Spleen (tissue), 7 donors: ENCODE measurements around the gene PLXNB2.
"Not testable (repeated sequence)": the region's sequence is repeated elsewhere in the genome, so short reads cannot be mapped to it uniquely, and the experiment has no call there.

Experiments
- POLR2A ChIP-seq, 3 donors: fragments of 450-650 bp; IDR thresholded peaks; one replicate each; pipeline ENCODE4 v1.5.1; 2017; ENCODE audit warnings: antibody characterized with exemption in 3 of 3, mild to moderate bottlenecking in 1 of 3
- POLR2AphosphoS5 ChIP-seq, 3 donors: sonication (generic); formaldehyde crosslinking; IDR thresholded peaks; one replicate each; pipeline ENCODE4 v1.5.1; 2017; ENCODE audit warnings: antibody characterized with exemption in 3 of 3
- TF ChIP-seq, protein P1 (sequence below), 11 experiments: fragments of 200-600 bp in 7 of 11; fragments of 450-650 bp in 4 of 11; sonication (generic) in 4 of 11; IDR thresholded peaks in 8 of 11; conservative IDR thresholded peaks in 3 of 11; 1 replicate in 7 of 11; 2 replicates in 4 of 11; pipeline versions ENCODE4 v1.4.0 to v1.8.0; 2016 to 2021; ENCODE audit warnings: antibody characterized with exemption in 11 of 11, inconsistent platforms in 4 of 11, mild to moderate bottlenecking in 1 of 11
- donor health status: DM: no; HTN: no; CAD: no; lungs with moderate emphysema.
- donor health status: DM: no; HTN: no; CAD: no.
- donor health status: DM: no; HTN: no; CAD: no.

DNA sequence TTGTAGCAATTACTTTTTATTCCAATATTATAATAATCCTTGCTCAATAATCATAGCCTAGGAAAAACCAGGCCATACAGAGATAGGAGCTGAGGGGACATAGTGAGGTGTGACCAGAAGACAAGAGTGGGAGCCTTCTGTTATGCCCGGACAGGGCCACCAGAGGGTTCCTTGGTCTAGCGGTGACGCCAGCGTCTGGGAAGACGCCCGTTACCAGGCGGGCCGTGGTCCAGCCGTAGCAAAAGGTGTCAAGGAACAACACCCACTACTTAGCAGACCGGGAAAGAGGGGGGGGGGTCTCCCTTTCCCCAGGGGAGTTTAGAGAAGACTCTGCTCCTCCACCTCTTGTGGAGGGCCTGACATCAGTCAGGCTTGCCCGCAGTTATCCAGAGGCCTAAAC, 34.1 kb downstream of the PLXNB2 start:
- TF ChIP-seq, protein P1, sequence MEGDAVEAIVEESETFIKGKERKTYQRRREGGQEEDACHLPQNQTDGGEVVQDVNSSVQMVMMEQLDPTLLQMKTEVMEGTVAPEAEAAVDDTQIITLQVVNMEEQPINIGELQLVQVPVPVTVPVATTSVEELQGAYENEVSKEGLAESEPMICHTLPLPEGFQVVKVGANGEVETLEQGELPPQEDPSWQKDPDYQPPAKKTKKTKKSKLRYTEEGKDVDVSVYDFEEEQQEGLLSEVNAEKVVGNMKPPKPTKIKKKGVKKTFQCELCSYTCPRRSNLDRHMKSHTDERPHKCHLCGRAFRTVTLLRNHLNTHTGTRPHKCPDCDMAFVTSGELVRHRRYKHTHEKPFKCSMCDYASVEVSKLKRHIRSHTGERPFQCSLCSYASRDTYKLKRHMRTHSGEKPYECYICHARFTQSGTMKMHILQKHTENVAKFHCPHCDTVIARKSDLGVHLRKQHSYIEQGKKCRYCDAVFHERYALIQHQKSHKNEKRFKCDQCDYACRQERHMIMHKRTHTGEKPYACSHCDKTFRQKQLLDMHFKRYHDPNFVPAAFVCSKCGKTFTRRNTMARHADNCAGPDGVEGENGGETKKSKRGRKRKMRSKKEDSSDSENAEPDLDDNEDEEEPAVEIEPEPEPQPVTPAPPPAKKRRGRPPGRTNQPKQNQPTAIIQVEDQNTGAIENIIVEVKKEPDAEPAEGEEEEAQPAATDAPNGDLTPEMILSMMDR (IDR thresholded peaks at IDR 0.05 in 8 of 11, conservative IDR thresholded peaks at IDR 0.05 in 3 of 11), result not testable (repeated sequence)
- TF ChIP-seq POLR2AphosphoS5, POLR2A (IDR thresholded peaks at IDR 0.05): not testable (repeated sequence)
